Renal pelvis (tissue), 4 donors: ENCODE data around the gene S100P. TPM values are rescaled to one million over a fixed set of nuclear protein-coding genes. Genes with fewer than 3 reads are reported as not detected.
"Not testable (repeated sequence)": the region's sequence is repeated elsewhere in the genome, so short reads cannot be mapped to it uniquely, and the experiment has no call there.

Experiments used
- DNase-seq: peaks from one replicate; pipeline ENCODE4 v3.0.0-alpha.2; 2013
- polyA plus RNA-seq, 3 donors: library from polyadenylated mRNA; unstranded; fragments of 120-200 nt; gene quantifications; one replicate each; pipeline ENCODE4 v1.2.1, GENCODE V29; 2013; ENCODE audit not compliant: insufficient read length in 3 of 3

The S100P gene
- polyA plus RNA-seq, 3 donors: 9.4 to 17.4 (median 12.7) TPM

GRCh38 chr4:6719611-6720179, 26.0 kb downstream of the S100P start:
- DNase-seq: no peak

GRCh38 chr4:6720202-6720699, 26.6 kb downstream of the S100P start:
- peak; percentile 83 for DNase-seq

GRCh38 chr4:6721121-6721520, 27.4 kb downstream of the S100P start:
- no peak for DNase-seq

- DNase-seq: no peak
These were observed 29.2 kb downstream of the S100P start for GRCh38 chr4:6722891-6723290.

- no peak for DNase-seq
These were observed 30.2 kb downstream of the S100P start for GRCh38 chr4:6723851-6724250.

GRCh38 chr4:6724421-6725111, 30.9 kb downstream of the S100P start:
- no peak for DNase-seq

- DNase-seq: not testable (repeated sequence)
These were observed 31.8 kb downstream of the S100P start for GRCh38 chr4:6725427-6725961.

- no peak for DNase-seq
These were observed 33.6 kb downstream of the S100P start for GRCh38 chr4:6727081-6727942.

- DNase-seq: no peak
These were observed 34.2 kb downstream of the S100P start for GRCh38 chr4:6727943-6728250.

GRCh38 chr4:6728320-6729029, 34.8 kb downstream of the S100P start:
- no peak for DNase-seq

GRCh38 chr4:6730603-6731317, 37.1 kb downstream of the S100P start:
- no peak for DNase-seq

- no peak for DNase-seq
These were observed 37.6 kb downstream of the S100P start for GRCh38 chr4:6731318-6731675.

- DNase-seq: no peak
These were observed 38.1 kb downstream of the S100P start for GRCh38 chr4:6731780-6732179.

- no peak for DNase-seq
These were observed 39.0 kb downstream of the S100P start for GRCh38 chr4:6732441-6733357.

GRCh38 chr4:6733358-6734164, 39.9 kb downstream of the S100P start:
- no peak for DNase-seq

GRCh38 chr4:6734165-6734786, 40.6 kb downstream of the S100P start:
- DNase-seq: no peak

GRCh38 chr4:6739920-6740319, 46.2 kb downstream of the S100P start:
- no peak for DNase-seq

- DNase-seq: no peak
These were observed 46.7 kb downstream of the S100P start for GRCh38 chr4:6740347-6740746.

GRCh38 chr4:6742507-6742906, 48.8 kb downstream of the S100P start:
- no peak for DNase-seq
